ENCODE measurements around the gene GAB1. TPM values are rescaled to one million over a fixed set of nuclear protein-coding genes. Genes with fewer than 3 reads are reported as not detected.

Gene GAB1
- total and polyA plus RNA-seq, 2 of the 8 experiments (the other 6 are each of a cell fraction or from before 2014, with no cell fraction given), result 6.8 to 21.3 TPM

DNA sequence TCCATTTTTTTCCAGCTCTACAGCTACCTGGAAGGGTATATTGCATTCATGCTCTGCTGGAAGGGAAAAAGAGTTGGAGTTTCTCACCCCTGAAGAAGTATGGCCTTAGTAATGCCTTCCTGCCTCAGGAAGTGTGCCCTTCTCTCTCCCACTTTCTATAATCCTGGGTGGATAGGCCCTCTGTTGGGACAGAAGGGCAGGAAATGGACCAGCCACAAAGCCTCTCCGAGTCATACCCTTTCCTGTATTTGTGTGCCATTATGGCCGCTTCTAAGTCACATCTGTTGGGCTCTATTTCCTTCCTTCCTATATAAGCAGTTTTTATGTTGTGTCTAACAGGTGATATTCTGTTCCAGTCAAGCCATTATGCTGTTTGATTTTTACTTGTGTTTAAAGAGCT lies 102.0 kb downstream of the GAB1 start (continued):
- TF ChIP-seq RXRA (IDR thresholded peaks at IDR 0.05; ENCODE audit: insufficient read depth, low read depth, low read length), result no peak

DNA sequence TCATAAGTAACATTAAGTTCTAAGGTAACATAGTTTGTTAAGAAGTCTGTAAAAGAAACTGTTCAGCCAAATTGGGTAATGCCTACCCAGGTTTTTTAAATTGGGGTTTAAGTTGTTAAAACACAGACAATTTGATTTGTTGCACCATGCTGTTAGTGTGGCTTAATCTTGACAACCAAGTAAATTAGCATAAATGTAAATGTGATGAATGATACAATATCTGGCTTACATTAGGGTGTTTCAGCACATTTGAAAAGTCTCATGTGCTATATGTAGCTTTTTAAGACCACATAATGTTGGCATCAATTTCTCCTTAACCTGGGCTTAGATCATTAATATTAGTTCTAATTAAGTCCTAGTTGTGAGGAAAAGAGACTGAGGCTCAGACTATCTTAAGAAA lies 104.4 kb downstream of the GAB1 start:
- H3K4me1 ChIP-seq (replicated peaks in 1 of 4; ENCODE audit: control insufficient read depth in 3 of 4, insufficient read depth in 4 of 4, low read length in 3 of 4), result no peaks in the 10 kb centered on the region
- H3K9ac ChIP-seq (replicated peaks in 1 of 4; ENCODE audit: extremely low read depth in 1 of 4, low read depth in 3 of 4, low read length in 3 of 4), result no peak overlapping the region
- no peak overlapping the region for H3K56ac ChIP-seq (replicated peaks; ENCODE audit: insufficient read length, low read depth, low read length)
- CTCF ChIA-PET (ENCODE audit: partially characterized antibody), result interaction anchor here (0.7 to 1.0 kb wide), 5 partner anchors 9 to 88 kb away, joined by 3 to 7 read pairs (median 3); no protein-coding TSS in a partner anchor
- H2BK120ac ChIP-seq (replicated peaks; ENCODE audit: low read depth, low read length), result no peak overlapping the region
- no peak overlapping the region for H3K4ac ChIP-seq (replicated peaks; ENCODE audit: insufficient read length, low read depth, low read length)
- no peaks in the 10 kb centered on the region for H3K9me3 ChIP-seq (ENCODE audit: insufficient read depth in 2 of 2, low read depth in 1 of 2, low read length in 1 of 2)
- no peak overlapping the region for H2BK20ac ChIP-seq (ENCODE audit: low read length)
- no peak overlapping the region for H3K18ac ChIP-seq (ENCODE audit: extremely low read depth, low read length)
- H3K27me3 ChIP-seq (replicated peaks in 1 of 4; ENCODE audit: control insufficient read depth in 3 of 4, extremely low read depth in 1 of 4, insufficient read depth in 3 of 4, low read length in 3 of 4), result no peaks in the 10 kb centered on the region
- H3K23me2 ChIP-seq (ENCODE audit: low read depth, low read length), result no peaks in the 10 kb centered on the region
- H4K91ac ChIP-seq (replicated peaks; ENCODE audit: insufficient read length, low read length), result no peak overlapping the region
- no peaks in the 10 kb centered on the region for H3K79me2 ChIP-seq (ENCODE audit: control insufficient read depth in 1 of 2, insufficient read depth in 2 of 2, low read length in 2 of 2)
- no peak overlapping the region for H3K23ac ChIP-seq (ENCODE audit: insufficient read length)
- no peak overlapping the region for H2BK15ac ChIP-seq (ENCODE audit: low read length)
- H3K27ac ChIP-seq (ENCODE audit: low read depth, low read length), result no peak overlapping the region
- POLR2A ChIA-PET (ENCODE audit: partially characterized antibody), result interaction anchor here (1.2 kb wide), 1 partner anchor 10 kb away, joined by 4 read pairs; no protein-coding TSS in a partner anchor
- FAIRE-seq (no peak), DNase-seq (ENCODE audit: low read depth in 1 of 2, low spot score in 2 of 2) (no peak)
- H2BK5ac ChIP-seq (ENCODE audit: low read depth, low read length), result no peak overlapping the region
- H2AK5ac ChIP-seq (ENCODE audit: low read depth, low read length), result no peak overlapping the region
- no peak overlapping the region for H2AFZ ChIP-seq (ENCODE audit: low read length)
- H2BK12ac ChIP-seq (ENCODE audit: low read depth, low read length), result no peak overlapping the region
- H3K36me3 ChIP-seq (ENCODE audit: control insufficient read depth in 2 of 4, insufficient read depth in 4 of 4, low read length in 3 of 4), result peaks cover 0 to 8% (median 1%) of the 10 kb centered on the region in 4 experiments; a peak in 3 of 8 replicates
- no peaks in the 10 kb centered on the region for H4K20me1 ChIP-seq (replicated peaks in 1 of 2; ENCODE audit: control insufficient read depth in 1 of 2, insufficient read depth in 2 of 2, low read length in 2 of 2)
- no peak overlapping the region for H4K8ac ChIP-seq (ENCODE audit: extremely low read depth, insufficient read depth, low read length)
- H3K4me2 ChIP-seq (ENCODE audit: insufficient read depth in 1 of 2, low read depth in 2 of 2, low read length in 2 of 2), result no peak overlapping the region
- H3K79me1 ChIP-seq (ENCODE audit: low read depth, low read length), result no peaks in the 10 kb centered on the region
- H4K5ac ChIP-seq (ENCODE audit: insufficient read length, low read depth, low read length), result no peak overlapping the region
- no peak overlapping the region for H3K4me3 ChIP-seq (ENCODE audit: extremely low read depth in 1 of 4, insufficient read depth in 2 of 4, low read depth in 3 of 4, low read length in 4 of 4)
- H3K14ac ChIP-seq (ENCODE audit: insufficient read length), result no peak overlapping the region
- TF ChIP-seq, protein P1, sequence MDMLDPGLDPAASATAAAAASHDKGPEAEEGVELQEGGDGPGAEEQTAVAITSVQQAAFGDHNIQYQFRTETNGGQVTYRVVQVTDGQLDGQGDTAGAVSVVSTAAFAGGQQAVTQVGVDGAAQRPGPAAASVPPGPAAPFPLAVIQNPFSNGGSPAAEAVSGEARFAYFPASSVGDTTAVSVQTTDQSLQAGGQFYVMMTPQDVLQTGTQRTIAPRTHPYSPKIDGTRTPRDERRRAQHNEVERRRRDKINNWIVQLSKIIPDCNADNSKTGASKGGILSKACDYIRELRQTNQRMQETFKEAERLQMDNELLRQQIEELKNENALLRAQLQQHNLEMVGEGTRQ (IDR thresholded peaks at IDR 0.05; ENCODE audit: low read length), result no peak
- TF ChIP-seq TAF1 (IDR thresholded peaks at IDR 0.05; ENCODE audit: low read depth, low read length) (no peak), POLR2AphosphoS5 (IDR thresholded peaks at IDR 0.05; ENCODE audit: low read depth, low read length) (no peak), TEAD4 (IDR thresholded peaks at IDR 0.05; ENCODE audit: low read depth, low read length) (no peak), ASH2L (IDR thresholded peaks at IDR 0.05; ENCODE audit: low read length) (no peak), GTF2F1 (IDR thresholded peaks at IDR 0.05; ENCODE audit: borderline replicate concordance, low read depth, low read length) (no peak), SIRT6 (IDR thresholded peaks at IDR 0.05; ENCODE audit: low read length) (no peak), POLR2A (IDR thresholded peaks at IDR 0.05; ENCODE audit: control extremely low read depth in 1 of 2, low read depth in 2 of 2, low read length in 2 of 2) (no peak), KDM5A (IDR thresholded peaks at IDR 0.05; ENCODE audit: low read length) (no peak)
- TF ChIP-seq, protein P2, sequence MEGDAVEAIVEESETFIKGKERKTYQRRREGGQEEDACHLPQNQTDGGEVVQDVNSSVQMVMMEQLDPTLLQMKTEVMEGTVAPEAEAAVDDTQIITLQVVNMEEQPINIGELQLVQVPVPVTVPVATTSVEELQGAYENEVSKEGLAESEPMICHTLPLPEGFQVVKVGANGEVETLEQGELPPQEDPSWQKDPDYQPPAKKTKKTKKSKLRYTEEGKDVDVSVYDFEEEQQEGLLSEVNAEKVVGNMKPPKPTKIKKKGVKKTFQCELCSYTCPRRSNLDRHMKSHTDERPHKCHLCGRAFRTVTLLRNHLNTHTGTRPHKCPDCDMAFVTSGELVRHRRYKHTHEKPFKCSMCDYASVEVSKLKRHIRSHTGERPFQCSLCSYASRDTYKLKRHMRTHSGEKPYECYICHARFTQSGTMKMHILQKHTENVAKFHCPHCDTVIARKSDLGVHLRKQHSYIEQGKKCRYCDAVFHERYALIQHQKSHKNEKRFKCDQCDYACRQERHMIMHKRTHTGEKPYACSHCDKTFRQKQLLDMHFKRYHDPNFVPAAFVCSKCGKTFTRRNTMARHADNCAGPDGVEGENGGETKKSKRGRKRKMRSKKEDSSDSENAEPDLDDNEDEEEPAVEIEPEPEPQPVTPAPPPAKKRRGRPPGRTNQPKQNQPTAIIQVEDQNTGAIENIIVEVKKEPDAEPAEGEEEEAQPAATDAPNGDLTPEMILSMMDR (IDR thresholded peaks at IDR 0.05; ENCODE audit: control extremely low read depth in 1 of 3, insufficient read depth in 1 of 3, low read depth in 1 of 3, low read length in 3 of 3), result no peak
